ENCODE data around the gene AMPD3. TPM values are rescaled to one million over a fixed set of nuclear protein-coding genes. Genes with fewer than 3 reads are reported as not detected.

AMPD3 gene
- total and polyA plus RNA-seq, 2 of the 13 experiments (the other 11 are each of a cell fraction or from before 2014, with no cell fraction given) = 0.33 to 2.3 TPM

- no peak for TF ChIP-seq ZNF160 (CRISPR knock-in tag; IDR thresholded peaks at IDR 0.05)
- TF ChIP-seq NBN (conservative IDR thresholded peaks at IDR 0.05) = no peak
- no peak for TF ChIP-seq TARDBP (CRISPR knock-in tag; IDR thresholded peaks at IDR 0.05)
- no peak for TF ChIP-seq ZNF253 (CRISPR knock-in tag; IDR thresholded peaks at IDR 0.05; ENCODE audit: borderline replicate concordance)
- no peak for TF ChIP-seq STAT5B (CRISPR knock-in tag; IDR thresholded peaks at IDR 0.05)
- peak; percentile 22; the same call in 1 of the 2 replicates for TF ChIP-seq GATAD2A (CRISPR knock-in tag; IDR thresholded peaks at IDR 0.05)
- 0 out of 2 replicates have a peak, but pooled peaks have one; percentile 12 for TF ChIP-seq RARA (CRISPR knock-in tag; IDR thresholded peaks at IDR 0.05)
- no peak for TF ChIP-seq E2F5 (CRISPR knock-in tag; conservative IDR thresholded peaks at IDR 0.05)
- no peak for TF ChIP-seq FOXA1 (IDR thresholded peaks at IDR 0.05)
- TF ChIP-seq FOXA1 (CRISPR knock-in tag; IDR thresholded peaks at IDR 0.05) = no peak
- no peak for TF ChIP-seq ZNF225 (CRISPR knock-in tag; IDR thresholded peaks at IDR 0.05)
- TF ChIP-seq ZBTB38 (CRISPR knock-in tag; IDR thresholded peaks at IDR 0.05) = no peak
- TF ChIP-seq ZNF12 (CRISPR knock-in tag; IDR thresholded peaks at IDR 0.05) = 0 out of 2 replicates have a peak, but pooled peaks have one; percentile 49
- TF ChIP-seq CENPBD1 (CRISPR knock-in tag; IDR thresholded peaks at IDR 0.05; ENCODE audit: borderline replicate concordance, low read depth) = no peak
- peak; percentile 31; the same call in 1 of the 2 replicates for TF ChIP-seq ZNF281 (CRISPR knock-in tag; IDR thresholded peaks at IDR 0.05; ENCODE audit: borderline replicate concordance)
Measured at GRCh38 chr11:10405865-10406592, 49.0 kb upstream of the AMPD3 start (continued).

Data from HepG2 (cell line).